D721Med (cell line): ENCODE data around the gene RBM10.

ENCODE experiments used
- DNase-seq: peaks from one replicate; pipeline ENCODE4 v3.0.0; 2011; ENCODE audit warnings: low spot score; ENCODE audit not compliant: insufficient read length
- FAIRE-seq: peaks from 2 replicates; lab custom pipeline; 2011; peaks lifted over from hg19 to GRCh38; lab: Jason Lieb, UNC
- CTCF ChIP-seq: IDR thresholded peaks from 2 replicates; pipeline ENCODE4 v1.5.1; 2012; ENCODE audit warnings: mild to moderate bottlenecking, control low read depth; ENCODE audit not compliant: insufficient read depth; ENCODE audit errors: missing control alignments

RBM10 gene

GRCh38 chrX:47222751-47223350 is 77.8 kb downstream of the RBM10 start:
- no peak for FAIRE-seq

GRCh38 chrX:47223476-47224250 is 78.6 kb downstream of the RBM10 start:
- no peak for DNase-seq
- FAIRE-seq: no peak
- TF ChIP-seq CTCF: no peak

More at GRCh38 chrX:47222751-47223350, 77.8 kb downstream of the RBM10 start:
- no peak for TF ChIP-seq CTCF
- no peak for DNase-seq

DNA sequence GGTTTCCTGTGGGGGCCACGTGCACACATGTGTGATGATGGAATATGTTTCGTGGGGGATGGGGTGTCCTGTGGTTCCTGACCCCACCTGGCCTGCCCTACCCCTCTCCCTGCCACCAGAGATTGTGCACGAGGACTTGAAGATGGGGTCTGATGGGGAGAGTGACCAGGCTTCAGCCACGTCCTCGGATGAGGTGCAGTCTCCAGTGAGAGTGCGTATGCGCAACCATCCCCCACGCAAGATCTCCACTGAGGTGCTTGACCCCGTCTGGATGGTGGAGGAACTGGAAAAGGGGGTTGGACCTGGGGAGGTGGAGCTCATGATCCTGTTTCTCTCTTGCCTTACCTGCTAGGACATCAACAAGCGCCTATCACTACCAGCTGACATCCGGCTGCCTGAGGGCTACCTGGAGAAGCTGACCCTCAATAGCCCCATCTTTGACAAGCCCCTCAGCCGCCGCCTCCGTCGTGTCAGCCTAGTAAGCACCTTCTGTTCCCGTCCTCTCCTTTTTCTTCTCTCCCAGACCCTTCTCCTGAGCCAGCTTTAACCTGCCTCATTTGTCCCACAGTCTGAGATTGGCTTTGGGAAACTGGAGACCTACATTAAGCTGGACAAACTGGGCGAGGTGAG is 79.4 kb downstream of the RBM10 start:
- FAIRE-seq (no peak), DNase-seq (no peak)
- no peak for TF ChIP-seq CTCF

DNA sequence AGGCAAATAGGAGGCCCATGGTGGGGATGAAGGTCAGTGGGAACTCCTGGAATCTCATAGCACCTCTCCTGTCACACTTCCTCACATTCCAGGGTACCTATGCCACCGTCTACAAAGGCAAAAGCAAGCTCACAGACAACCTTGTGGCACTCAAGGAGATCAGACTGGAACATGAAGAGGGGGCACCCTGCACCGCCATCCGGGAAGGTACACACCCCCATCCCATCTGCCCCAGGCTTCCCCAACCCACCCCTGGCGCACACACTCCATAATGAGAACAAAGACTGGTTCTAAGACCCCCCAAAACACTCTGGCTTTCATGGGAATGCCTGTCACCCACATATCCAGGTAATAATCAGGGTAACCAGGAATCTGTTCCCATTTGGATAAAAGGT is 79.9 kb downstream of the RBM10 start:
- no peak for DNase-seq
- no peak for FAIRE-seq
- TF ChIP-seq CTCF: no peak

DNA sequence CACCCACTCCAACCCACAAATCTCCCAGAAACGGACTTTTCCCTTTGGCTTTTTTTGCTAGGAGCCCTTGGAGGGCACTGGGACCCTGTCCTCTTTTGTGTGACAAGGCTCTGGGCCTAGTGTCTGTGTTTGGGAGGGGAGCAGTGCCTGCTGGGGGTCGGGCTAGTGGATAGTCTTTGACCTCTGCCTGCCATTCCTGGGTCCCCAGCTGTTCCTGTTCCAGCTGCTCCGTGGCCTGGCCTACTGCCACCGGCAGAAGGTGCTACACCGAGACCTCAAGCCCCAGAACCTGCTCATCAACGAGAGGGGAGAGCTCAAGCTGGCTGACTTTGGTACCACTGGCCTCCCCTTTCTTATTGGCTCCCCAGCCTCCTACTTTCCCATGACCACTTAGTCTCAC is 81.0 kb downstream of the RBM10 start:
- no peak for TF ChIP-seq CTCF
- no peak for FAIRE-seq
- DNase-seq: no peak

- DNase-seq (no peak), FAIRE-seq (no peak)
Measured at GRCh38 chrX:47226531-47227333, 81.7 kb downstream of the RBM10 start.

More at GRCh38 chrX:47226531-47227333, 81.7 kb downstream of the RBM10 start:
- no peak for TF ChIP-seq CTCF
